SU-DHL-6 (cell line): ENCODE data around the gene TNIK.
"Not testable (repeated sequence)": the region's sequence is repeated elsewhere in the genome, so short reads cannot be mapped to it uniquely, and the experiment has no call there.

Experiments used
- H2AFZ ChIP-seq: fragments of 200-600 bp; sonication (generic); 2 replicates; pipeline ENCODE4 v1.6.1; 2014; ENCODE audit warnings: low read depth, mild to moderate bottlenecking, moderate library complexity, mixed read lengths, antibody characterized with exemption, low read length; ENCODE audit not compliant: severe bottlenecking
- H3F3A ChIP-seq: fragments of 200-600 bp; shearing (Covaris generic); 2 replicates; pipeline ENCODE4 v1.6.0; 2016; ENCODE audit warnings: antibody characterized with exemption, mild to moderate bottlenecking; ENCODE audit not compliant: insufficient read depth
- H3K27ac ChIP-seq: fragments of 200-600 bp; sonication (generic); 2 replicates; pipeline ENCODE4 v1.5.1; 2016; ENCODE audit warnings: low read depth, mild to moderate bottlenecking, low read length, moderate library complexity, mixed read lengths
- H3K27me3 ChIP-seq: fragments of 200-600 bp; sonication (generic), shearing (Covaris generic); 2 replicates; pipeline ENCODE4 v1.6.0; 2014; ENCODE audit warnings: mild to moderate bottlenecking, low read length
- H3K36me3 ChIP-seq: fragments of 200-600 bp; sonication (generic); 2 replicates; pipeline ENCODE4 v1.6.1; 2014; ENCODE audit warnings: mild to moderate bottlenecking, low read length, mixed read lengths
- H3K4me2 ChIP-seq: fragments of 300-600, 200-600 bp; shearing (Covaris generic), sonication (generic); 2 replicates; pipeline ENCODE4 v1.6.0; 2014; ENCODE audit warnings: low read length, low read depth, mild to moderate bottlenecking; ENCODE audit not compliant: poor library complexity, severe bottlenecking
- H3K4me3 ChIP-seq: fragments of 200-600 bp; sonication (generic); 2 replicates; pipeline ENCODE4 v1.5.1; 2014; ENCODE audit warnings: antibody characterized with exemption, low read length, mild to moderate bottlenecking, mixed read lengths; ENCODE audit not compliant: insufficient read depth, poor library complexity, severe bottlenecking
- H3K79me2 ChIP-seq: fragments of 200-600 bp; sonication (generic); 2 replicates; pipeline ENCODE4 v1.6.1; 2014; ENCODE audit warnings: mild to moderate bottlenecking, low read length, moderate library complexity; ENCODE audit not compliant: insufficient read depth
- H3K9ac ChIP-seq: fragments of 200-600 bp; sonication (generic); 2 replicates; pipeline ENCODE4 v1.7.0; 2014; ENCODE audit warnings: mild to moderate bottlenecking, low read length
- H3K9me2 ChIP-seq: fragments of 200-600 bp; sonication (generic); replicated peaks from 2 replicates; pipeline ENCODE4 v1.6.1; 2014; ENCODE audit warnings: low read length; ENCODE audit not compliant: insufficient read depth
- H3K9me3 ChIP-seq: fragments of 200-600 bp; sonication (generic); 2 replicates; pipeline ENCODE4 v1.6.1; 2014; ENCODE audit warnings: low read length, mixed read lengths; ENCODE audit not compliant: insufficient read depth
- H4K20me1 ChIP-seq: fragments of 200-600 bp; sonication (generic); 2 replicates; pipeline ENCODE4 v1.6.1; 2014; ENCODE audit warnings: low read depth, mild to moderate bottlenecking, antibody characterized with exemption, low read length, moderate library complexity, mixed read lengths
- EZH2phosphoT487 ChIP-seq: fragments of 200-600 bp; sonication (generic), shearing (Covaris generic); conservative IDR thresholded peaks from 2 replicates; pipeline ENCODE4 v1.6.1; 2018; ENCODE audit warnings: mild to moderate bottlenecking, antibody characterized with exemption, low read length, moderate library complexity, mixed read lengths
- TF ChIP-seq, protein P1 (sequence below): fragments of 200-600 bp; sonication (generic); IDR thresholded peaks from one replicate; pipeline ENCODE4 v1.5.1; 2017; ENCODE audit warnings: antibody characterized with exemption, mild to moderate bottlenecking, low read length, moderate library complexity; ENCODE audit not compliant: insufficient read depth, poor library complexity, severe bottlenecking

TNIK gene

DNA sequence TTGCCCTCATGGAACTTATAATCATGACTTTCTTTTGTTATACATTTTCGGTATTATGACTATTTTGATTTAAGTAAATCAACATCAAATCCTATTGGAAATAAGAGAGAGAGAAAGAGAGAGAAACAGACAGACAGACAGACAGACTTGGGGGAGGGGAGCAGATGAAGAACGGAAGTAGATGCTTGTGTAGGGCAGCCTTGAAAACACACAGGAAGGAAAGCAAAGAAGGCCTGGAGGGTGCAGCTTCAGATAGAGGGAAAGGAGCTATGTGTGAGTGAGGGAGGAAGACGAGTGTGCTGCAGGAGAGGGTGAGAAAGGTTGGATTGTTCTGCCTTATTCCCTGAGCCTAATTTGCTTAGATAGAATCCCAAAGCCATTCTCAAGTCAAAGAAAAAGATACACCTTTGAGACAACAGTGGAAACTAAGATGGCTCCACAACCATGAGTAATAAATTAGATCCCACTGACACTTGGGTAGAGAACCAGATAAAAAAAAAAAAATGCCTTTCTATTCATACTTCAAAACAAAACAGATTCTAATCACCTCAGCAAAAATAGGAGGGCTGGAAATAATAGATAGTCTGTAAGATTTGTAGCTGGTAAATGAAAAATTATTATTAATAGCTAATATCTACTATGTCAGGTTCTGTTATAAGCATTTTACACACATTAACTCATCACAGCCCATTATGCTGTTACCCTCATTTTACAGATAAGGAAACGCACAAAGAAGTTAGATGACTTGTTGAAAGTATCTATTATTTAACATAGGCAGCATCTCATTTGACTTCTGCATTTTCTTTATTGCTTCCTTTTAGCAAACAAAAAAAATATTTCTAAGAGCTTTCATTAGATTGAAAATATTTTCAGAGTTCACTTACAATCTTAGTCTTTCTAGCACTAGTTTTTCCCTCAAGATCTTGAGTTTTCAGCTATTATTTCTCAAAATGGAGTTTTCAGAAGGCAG lies 214.1 kb downstream of the TNIK start:
- H3K9me3 ChIP-seq: no peaks in the 10 kb centered on the region
- no peaks in the 10 kb centered on the region for H3K36me3 ChIP-seq
- H4K20me1 ChIP-seq: no peaks in the 10 kb centered on the region
- no peak overlapping the region for H2AFZ ChIP-seq
- no peak overlapping the region for H3K4me3 ChIP-seq
- no peak overlapping the region for H3K27ac ChIP-seq
- no peaks in the 10 kb centered on the region for H3F3A ChIP-seq
- no peak for TF ChIP-seq EZH2phosphoT487
- no peak overlapping the region for H3K9ac ChIP-seq
- H3K4me2 ChIP-seq: no peak overlapping the region
- H3K27me3 ChIP-seq: no peaks in the 10 kb centered on the region
- no peaks in the 10 kb centered on the region for H3K9me2 ChIP-seq
- no peaks in the 10 kb centered on the region for H3K79me2 ChIP-seq

DNA sequence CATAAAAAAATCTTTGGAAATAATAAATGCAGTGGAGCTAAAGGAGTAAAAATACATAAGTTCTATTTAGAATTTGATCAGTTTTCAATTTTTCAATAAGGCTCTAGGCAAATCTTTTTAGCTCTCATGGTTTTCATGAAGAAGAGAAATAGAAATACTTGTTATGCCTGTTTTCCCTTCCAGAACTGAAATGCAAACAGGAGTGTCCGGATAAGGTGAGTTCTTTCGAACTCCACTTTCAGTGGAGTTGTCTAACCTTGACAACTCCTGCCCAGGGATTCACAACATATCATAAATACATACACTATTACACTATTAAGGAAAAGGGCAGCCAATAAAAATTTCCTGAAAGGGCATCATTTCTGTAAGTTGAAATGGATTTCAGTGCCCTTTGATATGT lies 217.3 kb downstream of the TNIK start:
- Histone ChIP-seq H3K27me3 (no peaks in the 10 kb centered on the region), H3K79me2 (no peaks in the 10 kb centered on the region), H2AFZ (no peak overlapping the region), H3K27ac (no peak overlapping the region), H3K36me3 (no peaks in the 10 kb centered on the region), H3K9ac (no peak overlapping the region), H3K9me2 (no peaks in the 10 kb centered on the region), H3K4me2 (no peak overlapping the region), H4K20me1 (no peaks in the 10 kb centered on the region), H3K4me3 (no peak overlapping the region), H3K9me3 (no peaks in the 10 kb centered on the region), H3F3A (no peaks in the 10 kb centered on the region)
- no peak for TF ChIP-seq EZH2phosphoT487
- TF ChIP-seq, protein P1, sequence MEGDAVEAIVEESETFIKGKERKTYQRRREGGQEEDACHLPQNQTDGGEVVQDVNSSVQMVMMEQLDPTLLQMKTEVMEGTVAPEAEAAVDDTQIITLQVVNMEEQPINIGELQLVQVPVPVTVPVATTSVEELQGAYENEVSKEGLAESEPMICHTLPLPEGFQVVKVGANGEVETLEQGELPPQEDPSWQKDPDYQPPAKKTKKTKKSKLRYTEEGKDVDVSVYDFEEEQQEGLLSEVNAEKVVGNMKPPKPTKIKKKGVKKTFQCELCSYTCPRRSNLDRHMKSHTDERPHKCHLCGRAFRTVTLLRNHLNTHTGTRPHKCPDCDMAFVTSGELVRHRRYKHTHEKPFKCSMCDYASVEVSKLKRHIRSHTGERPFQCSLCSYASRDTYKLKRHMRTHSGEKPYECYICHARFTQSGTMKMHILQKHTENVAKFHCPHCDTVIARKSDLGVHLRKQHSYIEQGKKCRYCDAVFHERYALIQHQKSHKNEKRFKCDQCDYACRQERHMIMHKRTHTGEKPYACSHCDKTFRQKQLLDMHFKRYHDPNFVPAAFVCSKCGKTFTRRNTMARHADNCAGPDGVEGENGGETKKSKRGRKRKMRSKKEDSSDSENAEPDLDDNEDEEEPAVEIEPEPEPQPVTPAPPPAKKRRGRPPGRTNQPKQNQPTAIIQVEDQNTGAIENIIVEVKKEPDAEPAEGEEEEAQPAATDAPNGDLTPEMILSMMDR: no peak

DNA sequence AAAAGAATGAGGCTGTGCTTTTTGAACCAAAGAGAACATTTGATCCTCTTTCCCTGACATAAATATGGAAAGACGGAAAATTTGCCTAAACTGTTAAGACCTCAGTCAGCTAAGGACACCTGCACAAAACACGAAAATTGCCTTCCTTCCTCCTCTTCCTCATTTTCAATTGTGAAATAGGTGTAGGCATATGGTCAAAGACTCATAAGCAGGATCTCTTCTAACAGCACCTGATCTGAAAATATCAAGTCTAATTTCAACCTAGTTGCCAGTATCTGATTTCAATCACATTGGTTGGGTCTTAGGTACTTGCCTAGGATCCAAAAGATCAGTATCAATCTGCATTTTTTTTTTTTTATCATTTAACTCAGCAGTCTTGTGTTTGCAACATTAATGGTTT lies 218.0 kb downstream of the TNIK start:
- no peaks in the 10 kb centered on the region for H3K79me2 ChIP-seq
- TF ChIP-seq, protein P1: no peak
- no peak for TF ChIP-seq EZH2phosphoT487

DNA sequence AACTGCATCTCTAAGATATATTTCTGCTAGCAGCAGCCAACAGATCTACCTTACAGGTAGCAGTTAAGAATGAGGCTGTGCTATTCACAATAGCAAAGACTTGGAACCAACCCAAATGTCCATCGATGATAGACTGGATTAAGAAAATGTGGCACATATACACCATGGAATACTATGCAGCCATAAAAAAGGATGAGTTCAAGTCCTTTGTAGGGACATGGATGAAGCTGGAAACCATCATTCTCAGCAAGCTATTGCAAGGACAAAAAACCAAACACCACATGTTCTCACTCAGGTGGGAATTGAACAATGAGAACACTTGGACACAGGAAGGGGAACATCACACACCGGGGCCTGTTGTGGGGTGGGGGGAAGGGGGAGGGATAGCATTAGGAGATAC lies 218.6 kb downstream of the TNIK start:
- not testable (repeated sequence) for H3K79me2 ChIP-seq, H4K20me1 ChIP-seq, H3K9ac ChIP-seq, H3F3A ChIP-seq, H3K4me3 ChIP-seq, H3K27ac ChIP-seq, H3K9me3 ChIP-seq, H3K4me2 ChIP-seq, H2AFZ ChIP-seq, H3K36me3 ChIP-seq, H3K27me3 ChIP-seq, H3K9me2 ChIP-seq

More for the DNA sequence above, 218.0 kb downstream of the TNIK start:
- Histone ChIP-seq H3K27ac (no peak overlapping the region), H3K9ac (no peak overlapping the region), H3K36me3 (no peaks in the 10 kb centered on the region), H3F3A (no peaks in the 10 kb centered on the region), H3K4me3 (no peak overlapping the region), H3K9me2 (no peaks in the 10 kb centered on the region), H2AFZ (no peak overlapping the region), H4K20me1 (no peaks in the 10 kb centered on the region), H3K27me3 (no peaks in the 10 kb centered on the region), H3K9me3 (no peaks in the 10 kb centered on the region), H3K4me2 (no peak overlapping the region)
